ENCODE data around the gene EMC1.

EMC1 gene

DNA sequence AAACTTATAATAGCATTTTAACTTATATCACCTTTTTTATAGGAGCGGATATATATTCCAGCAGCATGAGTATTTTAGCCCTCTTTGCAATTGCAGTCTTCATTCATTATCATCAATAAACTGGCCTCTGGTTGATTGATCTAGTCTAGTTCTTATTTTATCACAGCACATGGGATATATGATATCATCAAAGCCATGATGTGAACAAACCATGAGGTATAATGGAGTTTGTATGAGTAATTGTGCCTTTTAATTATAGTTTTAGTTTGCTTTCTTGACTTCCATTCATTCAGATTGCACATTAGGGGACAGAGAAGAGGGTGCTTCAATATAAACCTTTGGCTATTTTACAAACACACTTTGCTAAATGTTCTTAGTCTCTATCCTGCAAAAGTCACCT is 37.7 kb downstream of the EMC1 start:
- no peak for DNase-seq

GRCh38 chr1:19212167-19212566 is 39.2 kb downstream of the EMC1 start:
- DNase-seq, result no peak

DNA sequence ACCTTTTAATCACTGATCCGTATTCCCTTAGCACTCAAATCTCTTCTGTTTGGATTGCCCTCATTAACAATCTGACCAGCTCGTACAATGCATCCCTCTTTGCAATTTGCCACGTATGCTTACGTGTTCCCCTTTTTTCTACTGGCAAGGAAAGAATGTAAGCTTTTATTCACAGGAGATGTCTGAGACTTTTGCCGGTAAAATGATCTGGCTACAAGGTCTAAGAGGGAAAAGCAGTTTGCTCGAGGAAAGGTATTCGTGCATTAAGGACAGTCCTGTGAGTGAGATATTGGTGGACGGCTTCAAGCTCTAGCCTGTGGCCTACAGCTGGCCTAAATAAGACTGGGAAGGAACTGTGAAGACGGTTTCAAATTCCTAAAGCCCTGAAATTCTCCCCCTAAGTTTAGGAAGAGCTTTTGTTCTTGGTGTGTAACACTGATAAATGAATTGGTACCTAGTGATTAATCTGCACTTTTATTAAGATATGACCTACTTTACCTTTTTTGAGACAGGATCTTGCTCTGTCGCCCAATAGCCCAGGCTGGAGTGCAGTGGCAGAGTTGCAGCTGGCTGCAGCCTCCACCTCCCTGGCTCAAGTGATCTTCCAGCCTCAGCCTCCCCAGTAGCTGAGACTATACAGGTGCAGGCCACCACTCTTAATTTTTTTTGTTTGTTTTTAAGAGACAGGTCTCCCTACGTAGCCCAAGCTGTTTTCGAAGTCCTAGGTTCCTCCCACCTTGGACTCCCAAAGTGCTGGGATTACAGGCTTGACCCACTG is 40.4 kb downstream of the EMC1 start:
- no peak for DNase-seq

- DNase-seq, result peak; percentile 94
Observed at GRCh38 chr1:19209990-19210771, 41.1 kb downstream of the EMC1 start, which contains the start of gene UBR4. Gene UBR4 (minus strand): TSS chr1:19210266. CDS start chr1:19210248, 18 bp downstream.

DNA sequence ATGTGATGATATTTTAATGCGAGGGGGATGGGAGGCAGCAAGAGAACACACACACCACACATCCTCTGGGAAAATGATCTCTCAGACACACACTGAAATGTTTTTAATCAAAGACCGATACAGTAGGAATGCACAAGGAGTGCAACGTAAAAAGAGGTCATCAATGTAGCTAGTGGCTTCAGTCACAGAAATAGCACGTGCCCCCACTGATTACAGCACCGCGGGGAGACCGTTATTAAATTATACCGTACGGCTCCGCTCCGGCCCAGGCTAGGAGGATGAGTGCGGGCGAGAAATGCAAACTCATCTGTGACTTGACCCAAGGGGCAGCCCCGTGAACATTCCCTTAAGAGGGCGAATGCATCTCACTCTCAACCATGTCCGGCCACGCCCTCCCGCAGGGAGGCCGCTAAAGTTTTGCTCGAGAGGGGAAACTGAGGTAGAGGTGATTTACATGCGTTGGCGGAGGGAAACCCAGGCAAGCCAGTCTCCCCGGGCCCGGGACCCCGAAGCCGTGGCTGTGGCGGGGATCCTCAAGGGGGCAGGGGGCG is 41.8 kb downstream of the EMC1 start:
- DNase-seq, result peak; percentile 44

- DNase-seq, result no peak
Observed at GRCh38 chr1:19208710-19209438, 42.5 kb downstream of the EMC1 start.

- DNase-seq, result no peak
Observed at GRCh38 chr1:19206947-19207346, 44.4 kb downstream of the EMC1 start.

DNA sequence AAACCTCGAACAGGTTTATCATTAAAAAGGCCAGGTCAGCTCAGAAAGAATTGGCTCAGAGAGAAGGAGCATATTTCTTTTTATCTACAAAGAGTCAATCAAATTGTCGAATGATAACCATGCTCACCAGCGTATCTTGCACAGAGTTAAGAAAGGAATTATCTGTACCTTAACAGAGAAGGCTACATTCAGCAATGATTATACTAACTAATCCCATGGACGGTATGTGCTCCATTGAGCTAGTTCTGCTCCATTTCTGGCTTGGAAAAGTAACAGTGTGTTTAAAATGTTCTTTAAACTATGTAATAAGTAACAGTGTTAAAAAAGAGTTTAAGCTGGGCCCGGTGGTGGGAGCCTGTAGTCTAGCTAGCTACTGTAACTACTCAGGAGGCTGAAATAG is 45.5 kb downstream of the EMC1 start:
- DNase-seq, result no peak

- DNase-seq, result no peak
Observed at GRCh38 chr1:19205403-19205802, 45.9 kb downstream of the EMC1 start.

DNA sequence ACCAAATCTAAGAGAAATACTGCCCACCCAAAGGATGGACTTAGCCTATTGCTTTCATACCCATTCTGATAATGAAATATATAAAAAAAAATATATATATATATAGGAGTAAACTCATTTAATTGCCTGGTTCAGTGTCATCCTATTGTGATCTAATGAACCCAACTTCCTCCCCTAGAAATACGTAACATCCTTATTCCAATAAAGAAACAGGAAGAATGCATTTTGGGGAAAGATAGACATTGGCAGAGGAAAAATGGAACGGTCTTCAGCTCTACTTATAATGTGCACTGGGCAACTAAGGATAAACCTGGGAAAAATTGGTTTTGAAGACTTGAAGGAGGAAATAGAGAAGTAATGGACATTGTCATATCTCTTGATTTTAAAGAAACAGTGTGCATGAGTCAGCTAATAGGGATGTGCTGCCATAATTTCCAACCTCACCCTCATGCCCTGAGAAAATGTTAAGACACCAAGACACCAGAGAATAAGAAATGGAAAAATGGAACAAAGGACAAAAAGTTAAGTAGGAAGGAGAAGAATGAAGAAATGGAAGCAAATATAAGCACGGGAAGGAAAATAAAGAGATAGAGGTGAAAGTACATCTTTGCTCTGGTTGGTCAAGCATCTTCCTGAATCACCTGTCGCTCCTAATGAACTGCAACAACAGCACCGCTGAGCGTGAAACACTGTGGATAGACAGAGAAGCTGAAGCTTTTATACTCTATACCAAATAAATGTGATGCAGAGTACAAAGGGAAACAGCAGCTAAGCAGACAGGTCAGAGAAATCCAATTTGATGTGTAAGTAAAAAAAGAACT is 46.7 kb downstream of the EMC1 start:
- no peak for DNase-seq

- DNase-seq, result no peak
Observed at GRCh38 chr1:19203440-19203839, 47.9 kb downstream of the EMC1 start.

GRCh38 chr1:19202396-19202795 is 48.9 kb downstream of the EMC1 start:
- no peak for DNase-seq

- no peak for DNase-seq
Observed at GRCh38 chr1:19199969-19200604, 51.2 kb downstream of the EMC1 start.

DNA sequence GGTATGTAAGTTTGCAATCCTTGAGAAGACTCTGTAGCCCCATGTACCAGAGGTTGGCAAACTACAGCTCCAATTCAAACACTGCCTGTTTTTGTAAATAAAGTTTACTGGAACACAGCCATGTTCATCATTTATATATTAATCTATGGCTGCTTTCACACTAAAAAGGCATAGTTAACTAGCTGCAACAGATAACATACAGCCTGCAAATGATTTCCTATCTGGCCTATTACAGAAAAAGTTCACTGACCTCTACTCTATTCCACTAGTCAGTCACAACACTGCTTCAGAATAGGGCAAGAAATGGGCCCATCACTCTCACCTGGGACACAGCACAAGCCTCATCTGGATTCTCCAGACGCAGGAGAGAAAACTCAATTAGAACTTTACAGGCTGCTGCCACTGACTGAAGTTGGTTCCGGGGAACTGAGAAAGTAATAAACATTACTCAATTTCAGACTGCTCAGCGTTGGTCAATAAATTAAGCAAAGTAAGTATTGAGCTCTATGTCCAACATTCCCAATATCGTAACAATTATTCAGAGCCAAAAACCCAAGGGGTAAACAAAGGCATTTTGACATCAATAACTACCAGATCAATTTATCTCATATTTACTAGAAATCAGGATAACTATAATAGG is 51.9 kb downstream of the EMC1 start:
- no peak for DNase-seq

GRCh38 chr1:19198820-19199219 is 52.5 kb downstream of the EMC1 start:
- DNase-seq, result no peak

DNA sequence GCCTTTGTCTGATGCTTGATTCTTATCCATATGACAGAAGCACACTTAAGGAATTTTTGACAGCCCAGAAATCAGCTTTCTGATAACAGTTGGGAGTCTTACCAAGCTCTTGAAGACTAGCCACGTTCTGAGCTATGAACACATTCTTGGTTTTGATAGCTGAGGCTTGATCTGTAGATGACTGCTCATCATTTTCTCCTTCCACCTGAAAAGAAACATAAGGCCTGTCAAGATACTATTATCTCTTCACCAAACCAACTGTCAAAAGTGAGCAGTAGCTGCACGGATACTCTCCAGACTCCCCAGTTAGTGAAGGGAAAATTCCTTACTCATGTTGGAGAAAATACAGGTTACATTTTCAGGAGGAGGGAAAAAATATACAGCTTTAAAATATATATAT is 53.5 kb downstream of the EMC1 start:
- DNase-seq, result no peak

GRCh38 chr1:19196331-19196730 is 55.0 kb downstream of the EMC1 start:
- DNase-seq, result no peak

GRCh38 chr1:19193004-19193403 is 58.3 kb downstream of the EMC1 start:
- no peak for DNase-seq

GRCh38 chr1:19191811-19192210 is 59.5 kb downstream of the EMC1 start:
- DNase-seq, result no peak

DNA sequence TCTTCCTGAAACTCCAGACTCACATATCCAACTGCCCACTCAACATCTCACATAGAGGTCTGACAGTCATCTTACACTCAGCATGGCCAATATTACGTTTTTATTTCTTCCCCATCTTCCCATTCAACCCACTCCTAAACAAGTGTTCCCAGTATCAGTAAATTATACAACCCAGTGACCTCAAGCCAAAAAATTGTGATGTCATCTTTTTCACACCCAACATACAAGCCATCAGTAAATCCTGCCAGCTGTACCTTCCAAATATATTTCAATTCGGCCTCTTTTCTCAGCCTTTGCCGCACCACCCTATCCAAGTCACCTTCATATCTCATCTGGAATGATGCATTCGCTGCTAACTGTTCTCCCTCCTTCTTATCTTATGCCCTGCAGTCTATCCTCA is 60.9 kb downstream of the EMC1 start:
- DNase-seq, result no peak

DNA sequence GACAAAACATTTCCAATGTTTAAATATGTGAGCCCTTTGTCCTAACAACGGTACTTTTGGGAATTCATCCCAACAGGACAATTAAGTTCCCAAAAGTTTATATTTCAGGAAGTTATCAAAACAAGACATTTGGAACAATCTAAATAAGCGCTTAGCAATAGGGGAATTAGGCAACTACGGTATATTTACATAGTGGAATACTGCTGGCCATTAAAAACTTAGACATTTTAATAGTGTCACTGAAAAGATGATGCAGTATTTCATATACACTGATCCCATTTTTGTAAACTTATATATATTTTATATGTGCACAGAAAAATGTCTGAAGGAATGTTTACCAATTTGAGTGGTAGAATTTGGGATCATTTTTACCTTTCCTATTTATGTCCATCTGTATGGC is 62.1 kb downstream of the EMC1 start:
- DNase-seq, result no peak
